Measurements from ENCODE around the gene TNNI3. TPM values are rescaled to one million over a fixed set of nuclear protein-coding genes. Genes with fewer than 3 reads are reported as not detected.

Gene TNNI3
- total and polyA plus RNA-seq, 9 of the 15 experiments (the other 6 are each of a cell fraction or from before 2014, with no cell fraction given) = 4.7 to 158 (median 42.0) TPM

DNA sequence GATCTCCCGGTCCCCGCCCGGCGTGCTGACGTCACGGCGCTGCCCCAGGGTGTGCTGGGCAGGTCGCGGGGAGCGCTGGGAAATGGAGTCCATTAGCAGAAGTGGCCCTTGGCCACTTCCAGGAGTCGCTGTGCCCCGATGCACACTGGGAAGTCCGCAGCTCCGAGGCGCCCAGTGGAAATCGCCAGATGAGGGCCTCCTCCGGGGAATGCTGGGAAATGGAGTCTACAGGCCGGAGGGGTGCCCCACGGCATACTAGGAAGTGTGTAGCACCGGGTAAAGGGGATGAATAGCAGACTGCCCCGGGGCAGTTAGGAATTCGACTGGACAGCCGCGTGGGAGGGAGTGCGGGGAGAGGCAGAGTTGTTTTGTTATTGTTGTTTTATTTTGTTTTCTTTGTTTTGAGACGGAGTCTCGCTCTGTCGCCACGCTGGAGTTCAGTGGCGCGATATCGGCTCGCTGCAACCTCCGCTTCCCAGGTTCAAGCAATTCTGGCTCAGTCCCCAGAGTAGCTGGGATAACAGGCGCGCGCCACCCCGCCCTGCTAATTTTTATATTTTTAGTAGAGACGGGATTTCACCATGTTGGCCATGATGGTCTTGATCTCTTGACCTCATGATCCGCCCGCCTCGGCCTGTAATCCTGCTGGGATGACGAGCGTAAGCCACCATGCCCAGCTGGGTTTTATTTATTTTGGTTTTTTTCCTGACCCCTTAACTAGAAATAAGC is 39.7 kb downstream of the TNNI3 start (continued):
- peak; percentile 70 for TF ChIP-seq MTA1 (IDR thresholded peaks at IDR 0.05; ENCODE audit: borderline replicate concordance)
- peak; percentile 78 for TF ChIP-seq TBP (optimal IDR thresholded peaks at IDR 0.05; ENCODE audit: low read depth, low read length)
- peak; percentile 86 for TF ChIP-seq ZBTB12 (CRISPR knock-in tag; IDR thresholded peaks at IDR 0.05)
- TF ChIP-seq MIER1 (IDR thresholded peaks at IDR 0.05; ENCODE audit: low read depth) = peak; percentile 25; the same call in 1 of the 2 replicates
- no peak for TF ChIP-seq TCFL5 (CRISPR knock-in tag; conservative IDR thresholded peaks at IDR 0.05)
- peak; percentile 38; the same call in 1 of the 2 replicates for TF ChIP-seq CUX1 (CRISPR knock-in tag; IDR thresholded peaks at IDR 0.05)
- TF ChIP-seq, protein P1, sequence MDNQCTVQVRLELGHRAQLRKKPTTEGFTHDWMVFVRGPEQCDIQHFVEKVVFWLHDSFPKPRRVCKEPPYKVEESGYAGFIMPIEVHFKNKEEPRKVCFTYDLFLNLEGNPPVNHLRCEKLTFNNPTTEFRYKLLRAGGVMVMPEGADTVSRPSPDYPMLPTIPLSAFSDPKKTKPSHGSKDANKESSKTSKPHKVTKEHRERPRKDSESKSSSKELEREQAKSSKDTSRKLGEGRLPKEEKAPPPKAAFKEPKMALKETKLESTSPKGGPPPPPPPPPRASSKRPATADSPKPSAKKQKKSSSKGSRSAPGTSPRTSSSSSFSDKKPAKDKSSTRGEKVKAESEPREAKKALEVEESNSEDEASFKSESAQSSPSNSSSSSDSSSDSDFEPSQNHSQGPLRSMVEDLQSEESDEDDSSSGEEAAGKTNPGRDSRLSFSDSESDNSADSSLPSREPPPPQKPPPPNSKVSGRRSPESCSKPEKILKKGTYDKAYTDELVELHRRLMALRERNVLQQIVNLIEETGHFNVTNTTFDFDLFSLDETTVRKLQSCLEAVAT (IDR thresholded peaks at IDR 0.05) = peak; percentile 17 to 54; a peak in 1 of 4 replicates
- TF ChIP-seq TFAM (CRISPR knock-in tag; conservative IDR thresholded peaks at IDR 0.05) = no peak
- TF ChIP-seq FOS (IDR thresholded peaks at IDR 0.05; ENCODE audit: extremely low read depth, insufficient read length) = peak; percentile 1
- TF ChIP-seq, protein P2, sequence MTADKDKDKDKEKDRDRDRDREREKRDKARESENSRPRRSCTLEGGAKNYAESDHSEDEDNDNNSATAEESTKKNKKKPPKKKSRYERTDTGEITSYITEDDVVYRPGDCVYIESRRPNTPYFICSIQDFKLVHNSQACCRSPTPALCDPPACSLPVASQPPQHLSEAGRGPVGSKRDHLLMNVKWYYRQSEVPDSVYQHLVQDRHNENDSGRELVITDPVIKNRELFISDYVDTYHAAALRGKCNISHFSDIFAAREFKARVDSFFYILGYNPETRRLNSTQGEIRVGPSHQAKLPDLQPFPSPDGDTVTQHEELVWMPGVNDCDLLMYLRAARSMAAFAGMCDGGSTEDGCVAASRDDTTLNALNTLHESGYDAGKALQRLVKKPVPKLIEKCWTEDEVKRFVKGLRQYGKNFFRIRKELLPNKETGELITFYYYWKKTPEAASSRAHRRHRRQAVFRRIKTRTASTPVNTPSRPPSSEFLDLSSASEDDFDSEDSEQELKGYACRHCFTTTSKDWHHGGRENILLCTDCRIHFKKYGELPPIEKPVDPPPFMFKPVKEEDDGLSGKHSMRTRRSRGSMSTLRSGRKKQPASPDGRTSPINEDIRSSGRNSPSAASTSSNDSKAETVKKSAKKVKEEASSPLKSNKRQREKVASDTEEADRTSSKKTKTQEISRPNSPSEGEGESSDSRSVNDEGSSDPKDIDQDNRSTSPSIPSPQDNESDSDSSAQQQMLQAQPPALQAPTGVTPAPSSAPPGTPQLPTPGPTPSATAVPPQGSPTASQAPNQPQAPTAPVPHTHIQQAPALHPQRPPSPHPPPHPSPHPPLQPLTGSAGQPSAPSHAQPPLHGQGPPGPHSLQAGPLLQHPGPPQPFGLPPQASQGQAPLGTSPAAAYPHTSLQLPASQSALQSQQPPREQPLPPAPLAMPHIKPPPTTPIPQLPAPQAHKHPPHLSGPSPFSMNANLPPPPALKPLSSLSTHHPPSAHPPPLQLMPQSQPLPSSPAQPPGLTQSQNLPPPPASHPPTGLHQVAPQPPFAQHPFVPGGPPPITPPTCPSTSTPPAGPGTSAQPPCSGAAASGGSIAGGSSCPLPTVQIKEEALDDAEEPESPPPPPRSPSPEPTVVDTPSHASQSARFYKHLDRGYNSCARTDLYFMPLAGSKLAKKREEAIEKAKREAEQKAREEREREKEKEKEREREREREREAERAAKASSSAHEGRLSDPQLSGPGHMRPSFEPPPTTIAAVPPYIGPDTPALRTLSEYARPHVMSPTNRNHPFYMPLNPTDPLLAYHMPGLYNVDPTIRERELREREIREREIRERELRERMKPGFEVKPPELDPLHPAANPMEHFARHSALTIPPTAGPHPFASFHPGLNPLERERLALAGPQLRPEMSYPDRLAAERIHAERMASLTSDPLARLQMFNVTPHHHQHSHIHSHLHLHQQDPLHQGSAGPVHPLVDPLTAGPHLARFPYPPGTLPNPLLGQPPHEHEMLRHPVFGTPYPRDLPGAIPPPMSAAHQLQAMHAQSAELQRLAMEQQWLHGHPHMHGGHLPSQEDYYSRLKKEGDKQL (CRISPR knock-in tag; IDR thresholded peaks at IDR 0.05; ENCODE audit: borderline replicate concordance) = no peak
- TF ChIP-seq PML (IDR thresholded peaks at IDR 0.05; ENCODE audit: low read length) = peak; percentile 71; the same call in 1 of the 2 replicates
- TF ChIP-seq DPF2 (IDR thresholded peaks at IDR 0.05) = peak; percentile 41
- no peak for TF ChIP-seq STAG1 (CRISPR knock-in tag; IDR thresholded peaks at IDR 0.05; ENCODE audit: borderline replicate concordance)
